Activated CD4-positive, alpha-beta T cell treated with anti-CD3 and anti-CD28 coated beads for 24 hours (primary cell): ENCODE measurements around the gene CNOT2.

Source experiments
- DNase-seq, 2 donors: peaks; one replicate each; pipeline ENCODE4 v3.0.0-alpha.2; 2020; ENCODE audit warnings: low read depth in 2 of 2

The CNOT2 gene

DNA sequence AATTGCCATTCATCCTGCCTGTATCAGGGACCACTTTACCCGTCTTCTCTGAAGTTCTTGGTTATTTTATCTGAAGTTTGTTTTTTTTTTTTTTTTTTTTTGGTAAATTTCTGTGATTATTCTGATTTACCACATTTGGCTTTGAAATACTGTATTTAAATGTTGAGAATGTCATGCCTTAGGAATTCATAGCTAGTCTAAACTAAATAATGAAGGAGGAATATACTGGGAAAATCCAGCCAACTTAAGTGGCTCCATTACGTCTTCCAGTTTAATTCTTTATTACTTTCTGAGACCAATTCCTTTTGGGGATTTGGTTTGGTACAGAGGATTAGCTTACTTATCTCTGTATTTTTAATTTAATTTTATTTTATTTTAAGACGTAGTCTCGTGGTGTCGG is 62.6 kb downstream of the CNOT2 start:
- no peak for DNase-seq

DNA sequence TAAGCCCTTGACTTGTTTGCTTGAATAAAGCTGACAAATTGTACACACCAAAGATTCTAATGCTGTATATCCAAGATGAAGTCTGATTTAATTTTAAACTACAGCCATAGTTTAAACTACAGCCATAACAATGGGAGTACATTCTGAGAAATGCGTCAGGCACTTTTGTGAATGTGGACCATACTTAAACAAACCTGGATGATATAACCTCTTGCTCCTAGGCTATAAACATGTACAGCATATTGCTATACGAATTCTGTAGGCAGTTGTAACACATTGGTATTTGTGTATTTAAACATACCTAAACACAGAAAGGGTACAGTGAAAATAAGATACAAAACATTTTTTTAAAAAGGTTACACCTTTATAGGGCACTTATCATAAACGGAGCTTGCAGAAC is 63.4 kb downstream of the CNOT2 start:
- no peak for DNase-seq

DNA sequence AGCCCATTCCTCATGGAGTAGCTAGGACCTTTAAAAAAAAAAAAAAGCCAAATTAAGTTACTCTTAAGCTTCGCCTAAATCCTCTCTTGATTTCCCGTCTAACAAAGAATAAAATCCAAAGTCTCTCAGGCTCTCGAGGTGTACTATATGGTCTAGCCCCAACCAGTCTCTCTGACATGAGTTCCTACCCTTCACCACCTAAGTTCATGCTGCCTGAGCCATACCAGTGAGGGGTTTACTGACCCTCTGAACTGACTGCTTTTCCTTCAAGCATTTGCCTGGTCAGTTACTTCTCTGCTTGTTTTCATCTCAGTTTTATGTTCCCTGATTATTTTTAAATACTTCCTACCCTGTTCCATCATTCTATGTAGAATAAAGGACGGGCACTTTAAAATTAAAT is 64.6 kb downstream of the CNOT2 start:
- no peak for DNase-seq

DNA sequence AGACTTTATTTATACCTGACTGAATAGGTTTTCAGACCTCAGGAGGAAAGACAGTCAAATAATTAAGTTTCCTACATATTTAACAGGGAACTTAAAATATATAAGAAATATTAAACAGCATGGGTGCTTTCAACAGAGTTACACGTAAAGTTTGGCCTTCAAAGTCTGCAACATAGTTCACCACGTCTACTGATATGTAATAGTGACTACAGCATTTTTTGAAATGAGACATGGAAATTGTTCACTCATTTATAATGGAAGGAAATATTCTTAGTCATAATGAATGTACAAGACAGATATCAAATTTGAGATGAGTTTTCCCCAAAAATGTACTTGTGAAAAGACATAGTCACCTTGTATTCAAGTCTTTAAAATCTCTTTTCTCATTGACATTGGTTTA is 66.1 kb downstream of the CNOT2 start:
- DNase-seq = no peak

DNA sequence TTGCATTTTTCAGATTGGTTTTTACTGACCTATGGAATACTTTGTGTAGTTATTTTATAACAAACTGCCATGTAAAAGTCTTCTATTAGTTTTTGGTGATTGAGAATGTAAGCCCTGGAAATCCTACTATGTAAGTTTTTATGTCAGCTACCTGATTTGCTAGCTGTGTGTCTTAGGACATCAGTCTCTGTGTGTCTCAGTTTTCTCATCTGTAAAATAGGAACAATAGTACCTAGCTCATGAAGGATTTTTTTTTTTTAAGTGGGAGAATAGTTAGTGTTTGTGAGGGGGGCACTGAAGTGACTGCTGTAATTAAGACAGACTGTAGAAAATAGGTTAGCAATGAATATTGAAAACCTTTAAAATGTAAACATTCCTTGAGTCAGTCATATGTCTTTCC is 70.9 kb downstream of the CNOT2 start:
- DNase-seq = no peak

DNA sequence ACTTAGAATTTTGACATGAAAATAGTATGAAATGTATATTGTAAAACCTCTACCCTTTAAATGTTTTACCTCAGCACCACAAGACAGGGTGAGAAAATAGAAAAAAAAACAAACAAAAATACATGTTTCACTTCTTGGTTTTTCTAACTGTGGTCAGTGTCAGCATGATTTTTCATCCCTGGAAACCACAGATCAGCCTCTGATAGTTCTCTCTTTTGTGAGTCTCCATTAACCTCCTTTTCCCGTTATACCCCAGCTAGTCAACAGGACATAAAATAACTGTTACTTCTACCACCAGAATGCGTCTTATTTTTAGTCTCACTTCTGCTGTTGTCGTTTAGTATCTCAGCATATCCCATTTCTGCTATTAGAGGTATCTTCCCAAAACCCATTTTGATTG is 74.5 kb downstream of the CNOT2 start:
- DNase-seq = no peak

DNA sequence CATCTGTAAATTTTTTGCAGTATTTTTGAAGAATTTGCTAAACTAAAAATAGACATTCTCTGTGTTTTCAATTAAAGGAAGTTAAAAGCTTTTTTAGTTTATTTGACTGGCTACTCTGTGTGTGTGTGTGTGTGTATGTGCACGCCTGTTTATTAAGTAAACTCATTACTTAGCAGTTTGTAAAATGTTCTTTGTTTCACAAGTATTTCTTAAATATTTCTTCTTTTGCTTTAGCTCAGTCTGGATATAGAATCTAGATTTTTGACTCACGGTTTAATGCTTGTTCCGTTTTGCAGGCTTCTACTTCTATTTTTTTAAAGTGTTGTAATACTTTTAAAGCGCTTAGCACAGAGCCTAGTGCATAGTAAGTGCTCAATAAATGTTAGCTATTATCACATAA is 76.4 kb downstream of the CNOT2 start:
- no peak for DNase-seq

DNA sequence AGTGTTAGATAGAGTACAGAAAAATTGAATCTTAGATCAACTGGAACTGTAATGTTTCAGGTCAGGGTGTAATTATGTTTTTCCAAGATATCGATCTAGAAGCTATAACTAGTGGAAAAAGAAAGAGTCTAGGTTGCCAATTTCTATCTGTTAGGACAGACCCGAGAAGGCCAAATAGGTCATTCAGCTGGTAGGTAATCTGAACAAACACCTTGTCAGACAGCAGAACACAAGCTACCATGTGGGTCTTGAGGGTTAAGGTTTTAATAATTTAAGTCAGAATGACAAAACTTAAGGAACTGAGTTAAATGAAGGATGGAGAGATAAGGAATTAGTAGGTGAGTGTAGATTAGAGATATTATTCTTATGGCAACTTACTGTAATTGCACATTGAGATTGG is 78.0 kb downstream of the CNOT2 start:
- no peak for DNase-seq

DNA sequence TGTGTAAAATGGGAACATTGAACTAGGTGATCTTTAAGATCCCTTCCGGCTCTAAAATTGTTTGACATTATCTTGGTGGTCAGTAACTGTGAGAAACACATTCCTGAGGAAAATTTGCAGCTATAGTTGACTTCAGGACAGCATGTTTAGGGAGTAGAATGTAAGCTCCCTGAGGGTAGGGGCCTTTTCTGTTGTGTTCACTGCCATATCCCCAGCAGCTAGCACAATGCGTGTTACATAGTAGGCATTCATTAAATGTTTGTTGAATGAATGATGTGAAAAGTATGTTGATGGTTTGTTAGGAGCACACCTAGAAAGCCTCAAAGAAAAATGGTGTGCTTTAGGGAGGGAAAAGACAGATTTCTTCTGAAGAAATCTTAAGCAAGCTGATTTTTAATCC is 84.3 kb downstream of the CNOT2 start:
- DNase-seq = no peak

DNA sequence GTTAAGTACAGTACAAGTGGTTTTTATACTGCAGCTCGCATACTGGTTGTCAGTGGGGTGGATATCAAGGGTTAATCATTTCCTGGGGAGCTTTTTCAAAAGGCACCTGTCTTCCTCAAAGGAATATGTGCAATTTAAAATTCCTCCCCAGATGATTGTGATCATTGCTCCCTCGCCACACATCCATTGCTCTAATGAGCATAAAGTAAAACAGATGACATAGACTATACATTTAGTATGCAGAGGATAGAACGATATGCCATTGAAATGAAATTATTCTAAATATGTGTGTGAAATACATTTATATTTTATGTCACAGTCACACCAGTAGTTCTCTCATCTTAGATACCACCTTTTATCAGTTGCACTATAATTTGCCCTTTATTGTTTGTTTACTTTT is 86.5 kb downstream of the CNOT2 start:
- no peak for DNase-seq

DNA sequence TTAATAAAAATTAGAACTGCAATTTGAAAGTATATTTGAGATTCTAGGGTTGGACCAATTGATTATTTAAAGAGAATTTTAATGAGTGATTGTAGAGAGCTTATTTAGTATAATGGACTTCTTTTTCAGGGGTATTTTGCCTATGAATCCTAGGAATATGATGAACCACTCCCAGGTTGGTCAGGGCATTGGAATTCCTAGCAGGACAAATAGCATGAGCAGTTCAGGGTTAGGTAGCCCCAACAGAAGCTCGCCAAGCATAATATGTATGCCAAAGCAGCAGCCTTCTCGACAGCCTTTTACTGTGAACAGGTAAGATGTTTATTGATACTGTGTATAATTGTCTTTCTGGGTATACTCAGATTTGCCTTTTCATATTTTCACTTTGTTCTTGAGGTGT is 86.9 kb downstream of the CNOT2 start:
- DNase-seq = no peak

DNA sequence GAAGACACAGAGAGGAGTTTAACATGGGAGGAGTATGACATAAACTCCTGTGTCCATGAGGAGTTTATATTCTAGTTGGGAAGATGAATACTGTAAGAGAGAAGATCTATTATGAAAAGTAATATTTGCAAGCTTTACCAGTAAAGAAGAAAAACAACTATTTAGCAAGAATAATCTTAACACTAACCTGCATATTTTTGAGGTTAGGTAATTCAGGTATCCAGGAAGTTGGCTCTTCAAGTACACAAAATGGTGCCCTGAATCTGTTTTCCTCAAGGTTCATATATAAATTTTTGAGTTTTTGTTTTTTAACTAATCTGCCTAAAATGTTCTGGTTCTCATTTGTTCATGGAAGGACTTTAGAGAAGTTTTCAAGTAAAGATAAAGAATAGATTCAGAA is 89.0 kb downstream of the CNOT2 start:
- no peak for DNase-seq

DNA sequence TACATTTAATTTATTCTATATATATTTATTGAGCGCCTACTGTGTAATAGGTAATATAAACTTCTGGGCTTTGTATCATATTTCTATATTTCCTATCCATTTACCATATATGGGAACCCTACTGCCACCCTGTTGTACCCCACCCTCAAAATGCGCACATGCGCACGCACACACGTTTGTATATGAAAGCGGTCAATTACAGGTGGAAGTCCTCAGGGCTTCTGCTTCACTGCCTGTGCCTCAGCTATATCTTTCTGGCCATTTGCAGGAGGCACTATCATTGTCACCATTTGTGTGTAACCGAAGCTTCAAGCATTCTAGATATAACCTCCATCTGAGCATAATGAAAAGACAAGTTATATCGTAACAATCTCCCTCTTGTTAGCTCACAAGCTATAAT is 91.5 kb downstream of the CNOT2 start:
- no peak for DNase-seq

DNA sequence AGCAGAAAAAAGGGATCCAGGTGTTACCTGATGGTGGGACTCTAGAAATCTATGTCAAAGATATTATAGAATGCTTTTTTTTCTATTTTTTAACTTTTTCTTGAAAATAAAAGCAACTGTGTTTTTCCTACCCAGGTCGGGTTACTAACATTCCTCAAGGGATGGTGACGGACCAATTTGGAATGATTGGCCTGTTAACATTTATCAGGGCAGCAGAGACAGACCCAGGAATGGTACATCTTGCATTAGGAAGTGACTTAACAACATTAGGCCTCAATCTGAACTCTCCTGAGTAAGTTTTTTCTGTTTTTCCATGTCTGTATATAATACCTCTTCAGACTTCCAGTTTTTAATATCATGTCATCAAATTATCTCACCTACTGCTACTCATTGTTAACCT is 95.3 kb downstream of the CNOT2 start:
- DNase-seq = no peak

DNA sequence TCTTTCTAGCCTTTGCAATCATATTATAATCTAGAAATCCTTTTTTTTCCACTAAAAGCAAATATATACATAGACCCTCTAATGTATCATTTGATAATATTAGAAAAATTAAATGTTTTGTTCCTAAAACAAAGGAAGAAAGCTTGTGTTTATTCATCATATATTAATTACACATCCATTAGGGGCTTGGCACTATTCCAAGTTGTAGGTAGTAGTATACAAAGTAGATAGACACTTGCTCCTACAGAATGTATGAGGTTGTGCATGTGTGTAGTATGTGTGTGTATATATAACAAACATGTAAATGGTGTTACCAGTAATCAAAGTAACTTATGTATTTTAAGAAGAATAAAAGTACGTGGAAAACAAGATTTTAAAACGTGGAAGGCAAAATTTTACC is 107.8 kb downstream of the CNOT2 start:
- no peak for DNase-seq

DNA sequence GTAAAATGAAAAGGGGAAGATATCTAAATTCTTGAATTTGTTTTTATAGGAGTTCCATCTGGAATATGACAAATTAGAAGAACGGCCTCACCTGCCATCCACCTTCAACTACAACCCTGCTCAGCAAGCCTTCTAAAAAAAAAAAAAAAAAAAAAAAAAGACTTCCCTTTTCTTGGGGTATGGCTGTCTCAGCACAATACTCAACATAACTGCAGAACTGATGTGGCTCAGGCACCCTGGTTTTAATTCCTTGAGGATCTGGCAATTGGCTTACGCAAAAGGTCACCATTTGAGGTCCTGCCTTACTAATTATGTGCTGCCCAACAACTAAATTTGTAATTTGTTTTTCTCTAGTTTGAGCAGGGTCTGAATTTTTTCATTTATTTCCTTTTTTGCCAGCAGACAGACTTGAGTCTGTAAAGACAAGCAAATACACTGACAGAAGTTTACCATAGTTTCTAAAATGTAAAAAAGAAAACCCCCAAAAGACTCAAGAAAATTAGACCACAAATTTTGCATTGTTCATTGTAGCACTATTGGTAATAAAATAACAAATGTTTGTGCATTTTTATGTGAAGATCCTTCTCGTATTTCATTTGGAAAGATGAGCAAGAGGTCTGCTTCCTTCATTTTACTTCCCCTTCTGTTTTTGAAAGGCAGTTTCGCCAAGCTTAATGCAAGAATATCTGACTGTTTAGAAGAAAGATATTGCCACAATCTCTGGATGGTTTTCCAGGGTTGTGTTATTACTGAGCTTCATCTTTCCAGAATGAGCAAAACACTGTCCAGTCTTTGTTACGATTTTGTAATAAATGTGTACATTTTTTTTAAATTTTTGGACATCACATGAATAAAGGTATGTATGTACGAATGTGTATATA is 110.8 kb downstream of the CNOT2 start:
- DNase-seq = no peak

DNA sequence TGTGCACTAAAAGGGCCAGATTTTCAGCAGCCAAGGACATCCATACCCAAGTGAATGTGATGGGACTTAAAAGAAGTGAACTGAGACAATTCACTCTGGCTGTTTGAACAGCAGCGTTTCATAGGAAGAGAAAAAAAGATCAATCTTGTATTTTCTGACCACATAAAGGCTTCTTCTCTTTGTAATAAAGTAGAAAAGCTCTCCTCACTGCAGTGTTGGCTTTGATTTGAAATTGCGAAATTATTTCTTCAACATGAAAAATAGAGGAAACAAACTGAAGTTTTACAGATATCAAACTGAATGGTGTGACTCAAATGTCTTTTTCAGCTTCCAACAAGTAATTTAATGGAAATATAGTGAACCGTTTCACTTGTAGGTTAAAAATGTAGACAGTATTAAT is 111.6 kb downstream of the CNOT2 start:
- no peak for DNase-seq

DNA sequence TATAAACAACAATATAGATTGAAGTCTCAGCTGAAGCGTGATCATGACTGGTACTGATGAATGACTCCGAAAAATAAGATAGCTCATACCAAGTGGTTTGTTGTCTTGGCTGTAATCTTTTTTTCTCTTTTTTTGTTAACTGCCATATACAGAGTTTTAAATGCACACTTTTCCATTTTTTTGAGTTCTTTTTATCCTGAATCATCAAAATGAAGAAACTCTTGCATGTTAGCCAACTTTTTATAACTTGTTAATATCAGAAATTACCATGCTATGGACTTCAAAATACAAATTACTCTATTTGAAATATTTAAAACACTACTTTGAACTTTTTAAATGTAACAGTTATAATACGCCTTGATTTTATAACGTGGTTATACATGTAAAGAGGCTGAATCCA is 112.7 kb downstream of the CNOT2 start:
- DNase-seq = no peak

DNA sequence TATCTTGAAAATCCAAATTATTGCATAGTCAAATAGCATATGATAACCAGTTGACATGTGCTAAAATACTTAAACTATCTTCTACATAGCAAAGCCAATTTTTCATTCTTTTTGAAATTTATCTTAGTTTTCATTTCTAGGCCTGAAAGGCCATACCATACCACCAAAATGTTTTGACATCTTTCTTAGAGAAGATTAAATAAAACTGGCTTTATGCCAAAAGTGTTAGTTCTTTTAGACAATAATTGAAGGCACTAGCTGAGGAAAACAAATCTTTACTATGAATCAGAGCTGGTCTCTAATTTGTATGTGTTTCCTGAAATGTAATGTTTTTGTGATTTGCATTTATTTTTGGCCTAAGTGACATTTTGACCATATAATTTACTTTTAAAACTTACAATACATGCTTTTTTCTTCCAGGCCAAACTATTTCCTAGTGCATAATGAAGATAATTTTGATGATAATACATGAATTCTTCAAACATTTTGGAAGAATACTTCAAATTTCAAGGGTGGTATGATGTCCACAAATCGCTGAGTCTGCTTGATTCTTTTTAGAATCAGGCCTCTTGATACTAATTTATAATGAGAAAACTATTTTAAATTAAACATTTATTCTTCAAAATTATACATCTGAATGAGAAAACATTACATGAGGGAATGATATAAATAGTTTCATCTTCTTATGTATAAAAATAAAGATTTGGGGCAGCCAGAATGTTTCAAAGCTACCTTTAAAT is 116.4 kb downstream of the CNOT2 start:
- no peak for DNase-seq

DNA sequence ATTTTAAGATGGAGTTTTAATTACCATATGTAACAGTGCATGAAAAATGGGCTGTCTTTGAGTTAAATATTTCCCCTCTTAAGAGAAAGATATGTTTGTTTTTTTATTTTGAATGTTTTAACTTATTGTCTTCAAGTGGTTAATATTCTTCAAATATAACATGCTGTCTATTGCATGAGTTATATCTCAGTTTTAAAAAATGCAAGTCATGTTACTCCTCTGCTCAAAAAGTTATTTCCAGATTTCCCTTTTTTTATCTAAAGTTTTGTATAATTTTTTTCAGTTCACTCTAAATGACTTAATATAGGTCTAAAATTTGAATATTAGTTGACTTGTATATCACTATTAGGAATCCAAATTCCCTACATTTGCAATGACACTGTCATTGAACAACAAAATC is 117.0 kb downstream of the CNOT2 start:
- DNase-seq = no peak

DNA sequence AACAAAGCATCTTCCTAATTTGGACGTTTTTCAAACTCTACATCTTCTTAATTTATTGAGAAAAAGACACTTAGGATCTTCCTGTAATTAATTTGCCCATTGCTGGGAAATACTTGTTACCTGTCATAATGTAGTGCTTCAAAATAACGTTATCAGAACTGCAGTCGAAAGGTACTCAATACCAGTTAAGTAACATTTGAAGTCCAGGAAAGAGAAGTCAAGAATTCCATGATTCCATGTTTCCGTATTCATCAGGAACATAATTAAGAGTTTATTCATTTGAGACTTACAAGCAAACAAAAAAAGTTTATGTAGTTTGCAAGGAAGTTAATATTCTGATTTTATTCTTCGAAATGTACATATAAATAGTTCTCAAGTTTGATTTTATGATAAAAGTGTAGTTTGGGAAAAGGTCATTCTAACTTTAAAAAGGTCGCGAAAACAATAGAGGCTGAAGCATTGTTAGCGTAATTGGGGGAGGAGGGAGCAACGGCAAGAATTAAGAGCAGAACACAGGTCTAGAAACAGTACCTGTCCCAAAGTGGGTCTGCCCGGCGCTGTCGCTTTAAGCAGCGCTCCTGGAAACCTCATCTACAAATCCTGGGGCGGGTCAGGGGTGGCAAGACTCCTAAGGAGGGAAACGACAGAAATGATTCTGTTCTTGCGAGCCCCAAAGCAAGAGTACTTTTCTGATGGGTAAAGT is 121.6 kb downstream of the CNOT2 start:
- no peak for DNase-seq

DNA sequence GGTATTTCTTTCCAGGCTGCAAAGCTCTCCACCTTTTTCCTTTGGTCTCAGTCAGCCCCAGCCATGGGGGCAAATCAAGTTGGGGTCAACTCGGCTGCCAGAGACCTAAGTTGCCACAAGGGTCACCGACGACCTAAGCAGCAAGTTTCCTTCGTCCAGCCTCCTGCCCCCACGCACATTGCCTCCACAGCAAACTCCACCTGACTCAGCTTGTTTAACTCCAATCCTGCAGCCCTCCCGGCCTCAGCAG is 122.1 kb downstream of the CNOT2 start:
- no peak for DNase-seq
